GM12801 (cell line): ENCODE data around the gene WNT5B.

ENCODE experiments used
- CTCF ChIP-seq: IDR thresholded peaks from one replicate; pipeline ENCODE4 v1.5.1; 2011; ENCODE audit warnings: control low read depth; ENCODE audit not compliant: insufficient read length; ENCODE audit errors: extremely low read depth

Gene WNT5B

GRCh38 chr12:1587927-1588574, 41.0 kb upstream of the WNT5B start:
- no peak for TF ChIP-seq CTCF

- no peak for TF ChIP-seq CTCF
These were observed 40.5 kb upstream of the WNT5B start for GRCh38 chr12:1588575-1588947.

GRCh38 chr12:1590221-1590979, 38.6 kb upstream of the WNT5B start:
- TF ChIP-seq CTCF: no peak

- TF ChIP-seq CTCF: no peak
These were observed 38.0 kb upstream of the WNT5B start for GRCh38 chr12:1591034-1591433.

GRCh38 chr12:1591543-1591942, 37.5 kb upstream of the WNT5B start:
- no peak for TF ChIP-seq CTCF

GRCh38 chr12:1592444-1593173, 36.4 kb upstream of the WNT5B start:
- no peak for TF ChIP-seq CTCF

GRCh38 chr12:1593174-1594005, 35.6 kb upstream of the WNT5B start:
- no peak for TF ChIP-seq CTCF
